Daoy (cell line): ENCODE data around the gene PES1. TPM values are rescaled to one million over a fixed set of nuclear protein-coding genes. Genes with fewer than 3 reads are reported as not detected.
A peak's percentile ranks its signal among the peaks of the same experiment; 100 is the strongest.
"Not testable (repeated sequence)": the region's sequence is repeated elsewhere in the genome, so short reads cannot be mapped to it uniquely, and the experiment has no call there.

Source experiments
- DNase-seq: peaks from one replicate; pipeline ENCODE4 v3.0.0-alpha.2; 2015; ENCODE audit warnings: low read depth
- total RNA-seq: library from RNA; depleted of rRNA; stranded (reverse); fragments of >200 nt; shearing (Covaris generic); gene quantifications from 2 replicates; pipeline ENCODE4 v1.2.3, GENCODE V29; 2014; rRNA removed

PES1 gene
- 162 and 172 TPM in 2 replicates for total RNA-seq

GRCh38 chr22:30591588-30592359, at the start of gene PES1:
PES1 (minus strand) TSS chr22:30591910; CDS start chr22:30591833, 77 bp downstream.
- DNase-seq: peak; percentile 99

DNA sequence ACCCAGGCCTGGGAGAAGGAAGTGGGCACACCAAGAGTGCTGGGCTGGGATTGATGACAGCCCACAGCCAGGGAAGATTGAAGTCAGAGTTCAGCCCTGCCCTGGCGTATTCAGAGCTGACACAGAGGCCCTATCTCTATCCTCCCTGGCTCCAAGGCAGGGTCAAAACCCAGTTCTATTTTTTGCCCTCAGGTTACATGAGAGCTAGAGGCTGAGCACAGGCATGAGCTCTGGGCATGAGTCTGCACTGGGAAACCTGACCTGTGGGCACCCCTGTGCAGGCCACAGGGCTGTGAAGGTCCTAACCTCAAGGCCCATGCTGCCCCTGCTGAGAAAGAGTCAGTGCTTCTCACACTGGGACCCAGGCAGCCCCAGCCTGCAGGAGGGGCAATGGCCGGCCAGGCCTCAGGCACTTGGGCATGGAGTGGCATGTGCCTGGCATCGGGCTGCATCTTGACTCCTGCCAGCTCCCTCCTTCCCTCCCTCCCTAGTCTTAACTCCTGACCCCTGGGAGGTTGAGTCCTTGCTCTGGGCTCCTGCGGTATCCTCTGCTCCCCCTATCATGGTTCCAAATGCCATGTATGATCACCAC, 49.2 kb upstream of the PES1 start:
- DNase-seq: no peak

GRCh38 chr22:30640361-30640760, 48.7 kb upstream of the PES1 start:
- DNase-seq: no peak

DNA sequence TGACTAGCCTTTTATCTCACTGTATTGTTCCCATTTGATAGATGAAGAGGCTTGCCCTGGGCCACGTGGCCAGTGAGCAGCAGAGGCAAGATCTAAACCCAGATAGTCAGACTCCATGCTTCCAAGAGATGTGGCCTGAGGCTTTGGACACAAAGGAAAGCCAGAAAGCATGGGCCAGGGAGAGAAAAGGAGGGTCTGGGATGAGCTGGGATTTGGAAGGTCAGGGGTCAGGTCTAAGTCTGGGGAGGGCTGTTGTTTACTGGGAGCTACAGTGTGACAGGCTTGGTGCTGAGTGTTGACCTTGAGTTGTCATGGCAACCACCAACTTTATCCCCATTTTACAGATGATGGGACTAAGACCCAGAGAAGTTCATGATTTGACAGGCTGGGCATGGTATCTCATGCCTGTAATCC, 46.0 kb upstream of the PES1 start:
- no peak for DNase-seq

DNA sequence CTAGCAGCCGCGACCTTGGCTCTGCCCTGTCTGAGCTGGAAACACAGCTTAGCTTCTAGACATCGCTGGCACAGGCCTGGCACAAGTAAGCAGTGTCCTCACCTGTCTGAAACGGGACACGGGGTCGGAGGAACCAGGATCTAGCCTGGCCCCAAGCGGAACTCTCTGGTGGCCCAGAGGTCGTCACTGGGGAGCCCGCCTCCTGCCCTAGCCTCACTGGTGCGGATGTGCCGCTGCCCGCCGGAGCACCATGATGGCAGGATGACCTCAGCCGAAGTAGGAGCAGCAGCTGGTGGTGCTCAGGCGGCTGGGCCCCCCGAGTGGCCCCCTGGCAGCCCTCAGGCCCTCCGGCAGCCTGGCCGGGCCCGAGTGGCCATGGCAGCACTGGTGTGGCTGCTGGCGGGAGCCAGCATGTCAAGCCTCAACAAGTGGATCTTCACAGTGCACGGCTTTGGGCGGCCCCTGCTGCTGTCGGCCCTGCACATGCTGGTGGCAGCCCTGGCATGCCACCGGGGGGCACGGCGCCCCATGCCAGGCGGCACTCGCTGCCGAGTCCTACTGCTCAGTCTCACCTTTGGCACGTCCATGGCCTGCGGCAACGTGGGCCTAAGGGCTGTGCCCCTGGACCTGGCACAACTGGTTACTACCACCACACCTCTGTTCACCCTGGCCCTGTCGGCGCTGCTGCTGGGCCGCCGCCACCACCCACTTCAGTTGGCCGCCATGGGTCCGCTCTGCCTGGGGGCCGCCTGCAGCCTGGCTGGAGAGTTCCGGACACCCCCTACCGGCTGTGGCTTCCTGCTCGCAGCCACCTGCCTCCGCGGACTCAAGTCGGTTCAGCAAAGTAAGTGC, 44.7 kb upstream of the PES1 start:
- DNase-seq: peak; percentile 62

DNA sequence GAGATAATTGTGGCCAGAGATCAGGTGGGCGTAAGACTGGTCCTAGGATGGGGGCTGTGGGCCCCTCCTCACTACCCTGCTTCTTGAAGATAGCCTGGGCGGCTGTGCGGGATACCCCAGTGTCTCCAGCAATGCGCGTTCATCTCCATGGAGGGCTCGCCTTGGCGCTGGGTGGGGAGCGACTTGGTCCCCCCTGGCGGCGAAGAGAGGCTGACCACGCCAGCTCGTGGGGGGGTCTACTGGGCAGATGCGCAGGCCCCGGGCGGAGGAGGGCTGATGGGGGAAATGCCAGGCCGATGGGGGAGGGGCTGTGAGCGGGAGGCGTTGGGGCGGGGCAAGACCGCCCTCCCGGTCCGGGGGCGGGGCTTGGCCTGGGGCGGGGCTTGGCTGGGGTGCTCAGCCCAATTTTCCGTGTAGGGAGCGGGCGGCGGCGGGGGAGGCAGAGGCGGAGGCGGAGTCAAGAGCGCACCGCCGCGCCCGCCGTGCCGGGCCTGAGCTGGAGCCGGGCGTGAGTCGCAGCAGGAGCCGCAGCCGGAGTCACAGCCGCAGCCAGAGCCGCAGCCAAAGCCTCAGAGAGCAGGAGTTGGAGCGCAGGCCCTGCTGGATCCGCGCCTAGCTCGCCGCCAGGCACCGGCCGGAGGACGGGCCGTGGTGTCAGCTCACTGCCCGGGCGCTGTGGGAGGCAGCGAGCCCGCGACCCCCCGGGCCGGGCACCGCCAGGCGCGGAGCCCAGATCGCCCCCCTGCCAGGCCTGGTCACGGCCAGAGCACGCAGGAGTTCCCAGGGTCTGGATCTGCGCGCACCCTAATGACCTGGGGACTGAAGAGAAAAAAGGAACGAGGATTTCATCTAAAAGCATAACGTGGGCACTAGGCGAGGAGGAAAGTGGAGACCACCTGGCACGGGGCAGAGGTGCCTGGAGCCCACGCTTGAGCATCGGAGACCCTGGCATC, 43.8 kb upstream of the PES1 start, which contains the start of gene SLC35E4:
Gene SLC35E4 (plus strand): TSS at position 509 of the 953 bp plus-strand sequence. CDS start 670 bp downstream, outside the sequence.
- peak; percentile 95 for DNase-seq

DNA sequence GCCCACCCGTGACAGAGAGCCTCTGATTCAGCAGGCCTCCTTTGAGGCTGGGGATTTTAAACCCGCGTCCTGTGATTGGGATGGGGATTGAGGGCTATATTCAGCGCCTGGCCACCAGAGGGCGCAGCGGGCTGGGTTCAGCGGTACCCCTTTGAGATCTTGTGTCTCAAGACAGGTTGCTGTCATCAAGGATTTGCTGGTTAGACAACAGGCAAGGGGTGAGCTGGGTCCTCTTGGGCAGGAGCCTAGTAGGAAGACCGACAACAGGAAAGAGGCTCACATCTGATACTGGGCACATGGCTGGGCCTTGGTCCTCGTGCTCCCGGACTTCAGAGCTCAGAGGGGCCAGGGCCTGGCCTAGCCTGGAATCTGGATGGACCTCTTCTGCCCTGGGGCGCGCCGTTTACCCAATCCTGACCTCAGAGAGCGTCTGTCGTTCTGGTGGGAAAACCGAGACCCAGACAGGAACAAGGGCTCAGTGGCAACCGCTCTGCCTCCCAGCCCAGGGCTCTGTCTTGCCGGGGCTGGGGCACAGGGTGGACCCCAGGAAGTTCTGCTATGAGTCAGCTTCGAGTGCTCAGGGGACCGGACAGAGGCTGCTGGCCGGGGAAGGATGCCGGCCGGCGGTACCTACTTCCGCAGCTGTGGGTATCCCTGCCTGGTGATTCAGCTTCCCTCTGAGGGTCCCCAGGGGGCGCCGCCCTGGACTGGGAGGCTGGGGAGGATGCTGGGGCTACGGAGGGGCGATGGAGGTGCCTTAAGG, 42.9 kb upstream of the PES1 start:
- DNase-seq: peak; percentile 89

DNA sequence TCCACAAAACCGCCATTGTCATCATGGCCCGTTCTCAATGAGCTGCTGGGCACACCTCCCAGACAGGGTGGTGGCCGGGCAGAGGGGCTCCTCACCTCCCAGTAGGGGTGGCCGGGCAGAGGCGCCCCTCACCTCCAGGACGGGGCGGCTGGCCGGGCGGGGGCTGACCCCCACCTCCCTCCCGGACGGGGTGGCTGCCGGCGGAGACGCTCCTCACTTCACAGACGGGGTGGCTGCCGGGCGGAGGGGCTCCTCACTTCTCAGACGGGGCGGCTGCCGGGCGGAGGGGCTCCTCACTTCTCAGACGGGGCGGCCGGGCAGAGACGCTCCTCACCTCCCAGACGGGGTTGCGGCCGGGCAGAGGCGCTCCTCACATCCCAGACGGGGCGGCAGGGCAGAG, 39.8 kb upstream of the PES1 start:
- DNase-seq: not testable (repeated sequence)

DNA sequence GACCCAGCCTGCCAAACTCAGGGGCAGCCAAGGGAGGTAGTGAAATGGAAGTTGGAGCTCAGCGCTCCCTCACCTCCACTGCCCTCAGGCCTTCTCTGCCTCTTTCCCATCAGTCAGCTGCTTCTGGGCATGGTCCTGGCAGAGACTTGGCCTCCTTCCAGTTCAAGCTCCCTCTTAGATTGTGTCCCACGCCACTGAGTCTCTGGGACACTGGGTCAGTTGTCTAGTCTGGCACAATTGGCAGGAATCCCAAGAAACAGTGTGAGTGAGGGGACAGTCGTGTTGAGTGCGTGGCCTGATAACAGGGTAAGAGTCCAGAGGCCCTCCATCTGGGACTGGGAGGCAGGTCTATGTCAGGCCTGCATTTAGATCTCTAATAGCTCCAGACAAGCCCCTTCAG, 36.8 kb upstream of the PES1 start:
- DNase-seq: no peak

GRCh38 chr22:30627471-30627870, 35.8 kb upstream of the PES1 start:
- no peak for DNase-seq

DNA sequence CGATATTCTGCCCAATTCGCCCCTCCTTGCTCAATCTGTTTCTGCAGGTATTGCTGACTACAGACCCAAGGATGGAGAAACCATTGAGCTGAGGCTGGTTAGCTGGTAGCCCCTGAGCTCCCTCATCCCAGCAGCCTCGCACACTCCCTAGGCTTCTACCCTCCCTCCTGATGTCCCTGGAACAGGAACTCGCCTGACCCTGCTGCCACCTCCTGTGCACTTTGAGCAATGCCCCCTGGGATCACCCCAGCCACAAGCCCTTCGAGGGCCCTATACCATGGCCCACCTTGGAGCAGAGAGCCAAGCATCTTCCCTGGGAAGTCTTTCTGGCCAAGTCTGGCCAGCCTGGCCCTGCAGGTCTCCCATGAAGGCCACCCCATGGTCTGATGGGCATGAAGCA, 34.7 kb upstream of the PES1 start:
- DNase-seq: no peak

DNA sequence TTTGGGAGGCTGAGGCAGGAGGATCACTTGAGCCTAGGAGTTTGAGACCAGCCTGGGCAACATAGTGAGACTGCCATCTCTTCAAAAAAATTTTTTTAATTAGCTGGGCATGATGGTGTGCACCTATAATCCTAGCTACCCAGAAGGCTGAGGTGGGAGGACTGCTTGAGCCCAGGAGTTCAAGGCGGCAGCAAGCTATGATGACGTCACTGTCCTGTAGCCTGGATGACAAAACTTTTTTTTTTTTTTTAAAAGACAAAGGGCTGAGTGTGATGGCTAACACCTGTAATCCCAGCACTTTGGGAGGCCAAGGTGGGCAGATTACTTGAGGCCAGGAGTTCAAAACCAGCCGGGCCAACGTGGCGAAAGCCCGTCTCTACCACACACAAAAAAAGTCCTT, 28.2 kb upstream of the PES1 start:
- DNase-seq: not testable (repeated sequence)

- no peak for DNase-seq
These were observed 26.1 kb upstream of the PES1 start for GRCh38 chr22:30617819-30618218.

DNA sequence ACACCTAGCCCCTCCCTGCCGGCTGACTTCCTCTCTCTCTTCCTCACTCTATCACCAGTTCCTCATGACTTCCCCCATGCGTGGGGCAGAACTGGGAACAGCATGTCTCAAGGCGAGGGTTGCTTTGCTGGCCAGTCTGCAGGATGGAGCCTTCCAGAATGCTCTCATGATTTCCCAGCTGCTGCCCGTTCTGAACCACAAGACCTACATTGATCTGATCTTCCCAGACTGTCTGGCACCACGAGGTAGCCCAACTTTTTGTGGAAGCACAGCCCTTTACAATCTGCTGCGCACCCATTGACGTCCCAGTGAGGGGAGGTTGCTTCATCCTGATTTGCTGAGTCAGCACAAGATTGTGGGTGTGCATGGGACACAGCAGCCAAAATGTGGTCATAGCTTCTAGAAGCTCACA, 23.8 kb upstream of the PES1 start:
- no peak for DNase-seq

- no peak for DNase-seq
These were observed 23.2 kb upstream of the PES1 start for GRCh38 chr22:30614879-30615278.

DNA sequence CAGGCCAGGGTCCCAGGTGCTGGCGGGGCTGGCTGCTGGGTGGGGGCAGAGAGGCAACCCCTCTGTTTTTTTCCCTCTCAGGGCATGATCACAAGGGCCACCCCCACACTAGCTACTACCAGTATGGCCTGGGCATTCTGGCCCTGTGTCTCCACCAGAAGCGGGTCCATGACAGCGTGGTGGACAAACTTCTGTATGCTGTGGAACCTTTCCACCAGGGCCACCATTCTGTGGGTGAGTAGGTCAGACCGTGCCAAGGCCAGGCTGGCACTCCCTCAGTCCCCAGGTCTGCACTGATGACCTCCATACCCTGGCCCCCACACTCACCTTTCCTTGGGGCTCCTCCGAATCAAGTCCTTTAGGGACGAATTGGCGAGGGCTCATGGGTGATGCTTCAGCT, 22.6 kb upstream of the PES1 start:
- DNase-seq: no peak

DNA sequence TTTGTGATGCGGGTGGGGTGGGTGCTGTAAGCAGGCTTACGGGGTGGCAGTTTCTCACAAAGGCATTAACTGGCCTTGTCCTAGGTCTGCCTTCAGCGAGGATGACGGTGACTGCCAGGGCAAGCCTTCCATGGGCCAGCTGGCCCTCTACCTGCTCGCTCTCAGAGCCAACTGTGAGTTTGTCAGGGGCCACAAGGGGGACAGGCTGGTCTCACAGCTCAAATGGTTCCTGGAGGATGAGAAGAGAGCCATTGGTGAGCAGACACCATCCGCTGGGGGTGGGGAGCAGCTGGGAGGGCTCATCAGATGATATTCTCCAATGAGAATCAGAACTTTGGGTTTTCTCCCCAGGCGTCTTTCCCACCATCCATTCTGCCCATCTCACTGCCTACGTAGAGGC, 21.1 kb upstream of the PES1 start:
- no peak for DNase-seq

GRCh38 chr22:30611197-30611596, 19.5 kb upstream of the PES1 start:
- no peak for DNase-seq

DNA sequence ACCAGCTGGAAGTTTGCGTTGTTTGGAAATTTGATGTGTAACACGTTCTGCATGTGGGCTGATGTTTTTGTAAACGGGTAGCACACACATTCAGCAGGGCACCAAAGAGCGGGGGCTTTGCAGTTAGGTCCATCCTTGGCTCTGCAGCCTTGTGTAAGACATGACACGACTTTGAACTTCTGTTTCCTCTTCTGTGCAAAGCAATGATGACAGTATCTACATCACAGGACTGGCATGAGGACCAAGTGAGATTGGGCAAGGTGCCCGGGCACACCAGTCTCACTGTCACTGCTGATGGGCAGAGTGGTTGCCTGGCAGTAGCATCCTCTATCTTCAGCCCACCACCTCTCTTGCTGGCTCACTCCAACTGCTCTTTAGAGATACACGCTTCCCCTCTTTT, 18.6 kb upstream of the PES1 start:
- no peak for DNase-seq
